ENCODE results near the gene TGM2.

TGM2 gene

DNA sequence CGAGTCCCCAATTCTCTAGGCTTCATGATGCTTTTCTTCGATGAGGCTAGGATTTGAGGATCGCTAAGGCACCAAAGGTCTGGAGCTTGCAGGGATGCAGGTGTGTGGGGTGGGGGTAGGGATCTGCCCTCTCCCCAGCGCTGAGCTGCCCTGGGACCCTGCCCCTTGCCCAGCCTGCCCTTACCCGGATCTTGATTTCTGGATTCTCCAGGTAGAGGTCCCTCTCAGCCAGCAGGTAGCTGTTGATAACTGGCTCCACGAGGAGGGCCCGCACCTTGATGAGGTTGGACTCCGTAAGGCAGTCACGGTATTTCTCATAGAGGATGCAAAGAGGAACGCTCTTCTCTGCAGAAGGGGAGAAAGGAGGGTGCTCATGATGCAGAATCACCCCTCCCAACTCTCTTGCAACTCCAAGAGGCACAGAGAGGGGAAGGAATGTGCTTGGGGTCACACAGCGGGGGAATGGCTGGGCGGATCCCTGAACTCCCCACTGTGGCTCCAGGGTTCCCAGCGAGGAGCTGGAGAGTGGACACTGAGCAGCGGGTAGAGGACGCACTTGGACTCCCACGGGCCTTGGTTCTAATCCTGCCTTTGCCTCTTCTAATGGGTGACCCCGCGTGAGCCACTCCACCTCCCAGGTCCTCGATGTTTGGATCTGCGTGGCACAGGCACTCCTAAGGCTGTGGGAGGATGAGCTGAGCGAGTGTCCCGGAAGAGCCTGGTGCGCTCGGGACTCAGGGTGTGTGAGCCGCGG lies 32.7 kb downstream of the TGM2 start:
- no peak for DNase-seq (ENCODE audit: low read depth)

DNA sequence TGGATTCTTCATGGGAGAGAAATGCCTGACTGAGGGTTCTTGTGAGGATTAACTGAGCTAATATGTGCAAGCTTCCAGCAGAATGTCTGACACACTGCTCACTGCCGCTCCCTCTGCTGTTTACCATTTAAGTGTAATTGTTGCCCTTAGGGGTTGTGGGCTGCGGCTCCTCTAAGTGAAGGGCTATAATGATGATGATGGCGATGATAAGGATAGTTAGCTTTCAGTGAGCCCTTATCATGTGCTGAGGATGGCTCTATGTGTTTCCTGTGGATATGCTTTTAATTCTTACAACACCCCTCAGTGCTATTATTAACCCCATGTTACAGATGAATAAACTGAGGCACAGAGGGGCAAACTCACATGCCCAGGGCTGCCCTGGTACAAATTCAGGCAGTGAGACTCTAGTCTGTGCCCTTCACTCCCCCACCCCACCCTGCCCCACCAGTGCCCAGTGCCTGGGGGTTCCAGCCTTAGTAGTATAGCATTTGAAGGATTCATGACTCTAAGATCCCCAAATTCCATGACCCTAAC lies 33.4 kb downstream of the TGM2 start:
- peak; percentile 83 for DNase-seq (ENCODE audit: low read depth)

DNA sequence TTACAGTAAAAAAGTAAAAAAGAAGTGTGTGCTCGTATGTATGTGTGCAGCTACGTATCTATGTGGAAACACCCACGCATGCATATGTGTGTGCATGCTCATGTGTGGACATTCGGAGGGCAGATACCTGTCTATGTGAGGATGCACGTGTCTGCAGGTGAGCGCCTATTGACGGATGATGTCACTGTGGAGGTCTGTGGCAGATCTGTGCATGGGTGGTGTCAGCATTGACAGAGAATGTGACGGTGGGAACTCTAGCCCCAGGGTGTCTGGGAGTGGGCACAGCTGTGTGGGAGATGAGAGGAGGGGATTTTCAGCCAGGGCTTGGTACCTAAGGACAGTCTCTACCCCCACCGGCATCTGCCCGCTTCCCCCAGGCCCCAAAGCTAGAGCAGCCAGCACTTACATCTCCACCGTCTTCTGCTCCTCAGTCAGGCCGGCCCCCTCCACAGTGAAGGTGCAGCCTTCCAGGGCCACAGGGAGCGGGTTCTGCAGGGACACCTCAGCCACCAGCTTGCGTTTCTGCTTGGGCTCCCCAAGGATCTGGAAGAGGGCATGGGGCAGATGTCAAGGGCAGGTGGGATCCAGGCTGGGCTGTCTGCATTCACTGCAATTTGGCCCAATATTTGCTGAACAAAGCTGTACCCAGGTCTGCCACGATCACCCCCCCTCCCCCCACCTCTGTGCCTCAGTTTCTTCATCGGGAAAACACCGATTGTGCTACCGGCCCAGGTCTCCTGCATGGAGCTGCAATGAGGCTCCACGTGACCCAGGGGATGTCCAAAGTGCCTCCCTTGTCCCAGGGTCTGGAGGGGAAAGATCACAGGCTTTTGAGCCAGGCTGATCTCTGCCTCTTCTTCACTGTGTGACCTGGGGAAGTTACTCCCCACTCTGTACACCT lies 34.1 kb downstream of the TGM2 start:
- no peak for DNase-seq (ENCODE audit: low read depth)

DNA sequence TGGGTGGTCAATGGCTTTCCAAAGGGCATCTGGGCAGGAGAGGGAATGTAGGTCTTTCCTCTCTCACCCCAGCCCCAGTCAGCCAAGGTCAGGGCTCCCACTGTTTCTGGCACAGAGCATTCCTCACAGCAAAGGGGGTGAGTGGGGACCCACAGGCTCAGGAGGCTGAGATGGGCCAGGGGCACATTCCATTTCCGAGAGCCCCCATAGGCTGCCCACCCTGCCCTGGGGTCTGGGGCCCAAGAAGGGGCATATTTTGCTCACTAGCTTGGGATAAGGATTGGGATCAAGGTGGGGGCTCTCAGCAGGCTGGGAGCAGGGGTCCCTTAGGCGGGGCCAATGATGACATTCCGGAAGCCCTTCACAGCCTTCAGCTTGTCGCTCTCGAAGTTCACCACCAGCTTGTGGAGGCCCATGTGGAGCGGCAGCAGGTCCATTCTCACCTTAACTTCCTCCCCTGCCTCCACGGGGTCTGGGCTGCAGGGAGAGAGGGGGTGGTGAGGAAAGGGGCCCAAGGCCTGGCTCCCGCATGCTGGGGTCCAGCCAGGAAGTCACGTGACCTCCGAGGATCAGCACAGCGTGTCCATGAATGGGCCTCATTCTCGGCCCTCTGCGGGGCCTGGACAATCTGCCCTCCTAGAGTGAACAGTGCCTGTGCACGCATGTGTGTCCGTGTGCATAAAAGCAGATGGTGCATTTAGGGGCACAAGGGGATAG lies 35.0 kb downstream of the TGM2 start:
- no peak for DNase-seq (ENCODE audit: low read depth)

DNA sequence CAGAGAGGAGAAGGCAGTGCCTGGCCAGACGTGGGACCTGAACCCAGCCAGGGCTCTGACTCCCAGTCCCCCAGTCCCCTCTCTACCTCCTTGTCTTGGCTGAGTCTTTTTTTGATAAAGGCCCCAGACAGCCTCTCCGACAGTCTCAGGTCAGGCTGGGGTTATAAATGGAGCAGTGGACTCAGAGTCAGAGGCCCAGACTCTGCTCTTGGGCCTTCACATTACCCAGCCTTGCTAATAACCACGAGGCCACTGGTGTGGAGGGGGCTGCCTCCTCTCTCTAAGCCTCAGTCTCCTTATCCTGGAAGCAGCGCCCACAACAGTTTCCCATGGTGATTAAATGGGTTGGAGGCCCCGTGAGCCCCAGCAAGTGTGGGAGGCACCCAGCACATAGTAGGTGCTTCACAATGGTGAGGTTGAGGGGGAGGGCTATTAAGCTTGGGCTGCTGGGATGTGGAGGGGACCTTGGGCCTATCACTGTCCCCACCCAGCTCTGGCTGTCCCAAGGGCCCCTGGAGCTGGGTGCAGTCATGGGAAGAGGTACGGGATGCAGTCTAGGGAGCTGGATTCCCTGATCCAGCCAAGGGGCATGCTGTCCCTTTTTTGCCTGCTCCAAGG lies 35.7 kb downstream of the TGM2 start:
- no peak for DNase-seq (ENCODE audit: low read depth)

DNA sequence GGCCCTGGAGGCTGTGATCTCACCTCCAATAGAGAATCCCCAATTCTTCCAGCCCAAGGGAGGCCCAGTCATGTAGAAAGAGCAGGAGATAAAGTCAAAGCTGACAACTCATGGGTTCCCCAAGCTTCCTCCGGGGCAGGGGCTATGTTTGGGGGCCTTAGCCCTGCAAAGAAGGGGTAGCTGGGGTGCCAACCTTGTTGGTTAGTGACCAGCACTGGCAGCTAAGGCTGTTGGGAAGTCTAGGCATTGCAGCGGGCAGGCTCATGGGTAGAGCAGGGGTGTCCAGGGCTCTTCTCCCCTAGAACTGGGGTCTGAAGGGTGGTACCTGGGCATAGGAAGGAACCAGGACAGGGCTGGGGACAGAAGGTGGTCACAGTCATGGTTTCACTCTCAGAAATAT lies 36.4 kb downstream of the TGM2 start:
- DNase-seq (ENCODE audit: low read depth) = no peak

DNA sequence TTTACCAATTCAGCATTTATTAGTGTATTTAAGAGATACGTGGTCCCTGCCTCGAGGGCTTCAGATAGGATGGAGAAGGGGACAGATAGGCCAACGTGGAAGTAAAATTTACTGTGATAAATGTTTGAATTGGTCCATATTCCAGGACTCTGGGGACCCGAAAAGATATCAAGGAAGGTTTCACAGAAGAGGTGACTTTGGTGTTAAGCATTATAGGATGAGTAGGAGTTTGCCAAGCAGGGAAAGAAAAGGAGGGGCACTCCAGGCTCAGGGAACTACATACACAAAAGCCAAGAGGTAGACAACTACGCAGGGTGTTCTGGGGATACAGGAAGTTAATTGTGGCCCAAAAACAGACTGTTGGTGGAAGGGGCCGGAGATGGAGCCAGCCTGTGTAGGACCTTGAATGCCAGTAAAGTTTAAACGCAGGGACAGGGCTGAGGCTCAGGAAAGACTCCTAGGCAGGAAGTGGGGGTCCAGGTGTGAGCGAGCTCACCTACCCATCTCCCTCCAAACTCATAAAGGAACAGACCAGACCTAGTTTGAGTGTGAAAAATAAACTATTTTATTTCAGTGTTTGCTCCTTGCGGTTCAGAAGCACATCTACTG lies 37.0 kb downstream of the TGM2 start:
- DNase-seq (ENCODE audit: low read depth) = no peak

DNA sequence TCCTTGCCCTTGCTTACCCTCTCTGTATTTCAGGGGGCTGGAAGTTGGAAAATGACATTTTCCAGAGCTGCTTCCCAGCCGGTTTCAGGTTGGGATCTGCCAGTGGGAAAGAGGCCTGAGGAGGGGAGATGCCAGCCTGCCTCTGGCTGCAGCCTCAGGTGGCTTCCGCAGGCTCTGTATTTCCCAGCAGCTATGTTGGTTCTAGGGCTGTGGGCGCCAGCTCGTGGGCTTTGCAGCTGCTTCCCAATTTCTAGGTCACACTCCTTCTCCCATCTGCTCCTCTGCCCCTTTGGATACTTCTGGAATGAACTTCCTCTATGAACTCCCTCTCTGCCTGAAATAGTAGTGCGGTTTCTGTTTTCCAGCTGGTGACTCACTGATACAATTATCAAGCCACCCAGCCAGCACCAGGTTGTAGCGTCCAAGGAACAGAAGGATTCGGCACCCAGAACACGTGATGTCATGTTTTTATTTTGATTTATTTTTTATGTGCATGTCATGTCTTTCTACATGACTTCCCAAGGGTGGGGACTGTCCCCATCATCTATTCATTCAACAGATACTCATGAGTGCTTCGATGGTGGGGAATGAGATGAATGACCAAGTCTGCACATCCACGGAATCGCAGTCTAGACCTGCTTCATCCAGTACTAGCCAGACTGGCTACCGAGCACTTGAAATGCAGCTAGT lies 38.0 kb downstream of the TGM2 start:
- DNase-seq (ENCODE audit: low read depth) = peak; percentile 91

DNA sequence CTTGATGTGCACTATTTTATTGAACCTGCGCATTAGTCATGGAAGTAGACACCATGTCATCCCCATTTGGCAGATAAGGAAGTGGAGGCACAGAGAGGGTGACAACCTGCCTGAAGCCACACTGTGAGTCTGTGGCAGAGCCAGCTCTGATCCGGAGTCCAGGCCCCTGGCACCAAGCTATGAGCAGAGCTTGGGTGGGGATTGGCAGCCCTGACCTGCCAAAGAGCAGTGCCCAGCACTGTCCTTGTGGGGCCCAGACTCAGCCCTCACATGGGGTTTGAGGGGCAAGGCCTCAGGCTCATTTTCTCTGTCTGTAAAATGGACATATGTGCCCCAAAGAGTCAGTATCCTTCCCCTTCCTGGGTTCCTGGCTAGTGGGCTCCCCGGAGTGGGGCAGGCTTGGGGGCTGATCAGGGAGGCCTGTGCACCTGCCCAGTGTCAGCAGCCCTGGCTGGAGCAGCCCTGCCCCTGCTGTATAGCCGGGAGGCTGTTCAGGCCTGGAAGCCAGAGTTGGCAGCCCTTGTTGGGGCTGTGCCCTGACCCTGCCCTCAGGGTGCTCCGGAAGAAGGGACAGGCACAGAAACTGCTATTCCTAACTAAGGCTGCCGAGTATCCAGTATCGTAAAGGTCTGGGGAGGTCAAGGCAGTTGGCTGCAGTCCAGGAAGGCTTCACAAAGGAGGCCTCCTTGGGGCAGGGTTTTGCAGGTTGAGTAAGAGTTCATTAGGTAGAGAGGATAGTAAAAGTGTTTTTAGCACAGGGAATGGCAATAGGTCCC lies 38.7 kb downstream of the TGM2 start:
- no peak for DNase-seq (ENCODE audit: low read depth)

DNA sequence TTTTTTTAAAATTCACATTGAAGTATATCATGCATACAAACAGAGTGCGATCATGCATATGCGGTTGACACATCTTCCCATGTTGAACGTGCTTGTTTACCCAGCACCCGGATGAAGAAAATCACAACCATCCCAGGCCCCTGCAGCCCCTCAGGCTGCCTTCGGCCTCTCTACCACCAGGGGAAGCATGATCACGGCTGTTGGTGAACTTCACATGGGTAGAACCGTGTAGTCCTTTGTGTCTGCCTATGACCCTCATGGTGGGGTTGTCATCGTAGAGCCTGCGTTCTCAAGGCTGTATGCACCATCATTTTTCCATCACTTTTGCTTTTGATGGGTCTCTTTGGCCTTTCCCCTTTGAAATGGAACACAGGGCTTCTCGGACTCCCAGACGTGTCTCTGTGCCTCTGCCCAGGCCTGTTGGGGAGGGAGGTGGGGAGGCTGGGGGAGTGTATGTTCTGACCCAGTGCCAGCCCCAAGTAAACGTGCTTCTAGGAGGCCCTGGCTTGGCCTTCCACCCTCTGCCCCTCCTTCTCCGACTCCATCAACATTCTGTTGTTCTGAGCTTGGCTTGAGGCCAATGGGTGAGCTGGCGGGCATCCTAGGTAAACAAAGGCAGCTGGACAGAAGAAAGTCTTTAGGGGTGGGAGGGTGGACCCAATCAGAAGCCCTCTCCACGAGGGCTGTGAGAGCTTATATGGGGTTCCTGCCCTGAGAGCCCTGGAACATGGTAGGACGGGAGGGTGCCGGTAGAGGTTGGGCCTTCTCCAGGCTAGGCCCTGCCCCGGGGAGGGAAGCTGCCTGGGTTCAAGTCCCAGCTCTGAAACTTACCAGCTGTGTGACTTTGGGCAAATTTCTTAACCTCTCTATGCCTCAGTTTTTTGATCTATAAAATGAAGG lies 39.7 kb downstream of the TGM2 start:
- peak; percentile 60 for DNase-seq (ENCODE audit: low read depth)

DNA sequence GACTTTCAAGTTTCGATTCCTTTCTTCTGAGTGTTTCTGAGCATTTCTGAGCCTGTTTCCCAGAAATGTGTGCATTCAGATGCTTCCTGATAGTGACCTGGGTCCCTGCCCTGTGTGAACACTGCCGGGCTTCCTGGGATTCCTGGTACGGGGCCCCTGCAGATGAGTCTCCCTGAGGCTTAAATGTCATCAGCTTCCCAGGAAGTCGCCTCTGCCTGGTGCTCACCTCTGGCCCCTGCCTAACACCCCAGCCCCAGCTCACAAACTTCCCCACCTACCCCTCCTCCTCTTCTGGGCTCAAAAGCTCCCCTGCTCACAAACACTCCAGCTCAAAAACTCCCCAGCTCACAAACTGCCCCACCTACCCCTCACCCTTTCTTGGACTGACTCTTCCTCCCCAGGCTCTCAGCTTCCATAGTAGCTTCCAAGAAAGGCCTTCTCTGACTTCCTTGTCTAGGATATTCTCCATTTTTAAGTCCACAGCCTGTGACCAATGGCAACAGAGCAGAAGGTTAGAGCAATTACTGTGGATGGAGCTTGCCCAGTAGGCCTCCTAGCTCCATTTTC lies 42.0 kb downstream of the TGM2 start:
- peak; percentile 85 for DNase-seq (ENCODE audit: low read depth)

DNA sequence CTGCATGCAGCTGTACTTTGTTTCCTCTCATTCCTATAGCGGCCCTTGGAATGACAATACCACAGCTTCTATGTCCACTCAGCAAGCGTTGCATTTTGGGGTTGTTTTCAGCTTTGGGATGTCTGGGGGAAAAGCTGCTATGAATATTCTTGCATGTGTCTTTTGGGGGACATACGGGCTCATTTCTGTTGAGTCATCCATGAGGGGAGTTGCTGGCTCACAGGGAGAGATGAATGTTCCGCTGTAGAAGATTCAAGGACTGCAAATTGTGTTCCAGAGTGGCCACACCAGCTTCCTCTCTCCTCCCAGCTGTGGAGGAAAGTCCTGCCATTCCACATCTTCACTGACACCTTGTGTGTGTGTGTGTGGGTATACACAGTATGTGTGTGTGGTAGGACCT lies 43.3 kb downstream of the TGM2 start:
- no peak for DNase-seq (ENCODE audit: low read depth)

DNA sequence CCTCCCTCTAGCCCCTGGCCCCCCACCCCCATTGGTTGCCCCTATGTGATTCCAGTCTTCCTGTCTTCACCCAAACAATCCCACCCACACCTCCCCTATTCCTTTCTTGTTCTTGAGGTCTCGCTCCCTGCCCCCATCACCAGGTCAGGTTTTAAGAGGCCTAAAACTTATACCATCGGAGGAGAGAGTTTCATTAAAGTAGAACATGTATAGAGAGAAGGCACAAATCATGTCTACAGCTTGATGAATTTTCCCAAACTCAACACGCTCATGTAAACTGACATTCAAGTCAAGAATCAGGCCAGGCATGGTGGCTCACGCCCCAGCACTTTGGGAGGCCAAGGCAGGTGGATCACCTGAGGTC lies 44.5 kb downstream of the TGM2 start:
- DNase-seq (ENCODE audit: low read depth) = no peak

DNA sequence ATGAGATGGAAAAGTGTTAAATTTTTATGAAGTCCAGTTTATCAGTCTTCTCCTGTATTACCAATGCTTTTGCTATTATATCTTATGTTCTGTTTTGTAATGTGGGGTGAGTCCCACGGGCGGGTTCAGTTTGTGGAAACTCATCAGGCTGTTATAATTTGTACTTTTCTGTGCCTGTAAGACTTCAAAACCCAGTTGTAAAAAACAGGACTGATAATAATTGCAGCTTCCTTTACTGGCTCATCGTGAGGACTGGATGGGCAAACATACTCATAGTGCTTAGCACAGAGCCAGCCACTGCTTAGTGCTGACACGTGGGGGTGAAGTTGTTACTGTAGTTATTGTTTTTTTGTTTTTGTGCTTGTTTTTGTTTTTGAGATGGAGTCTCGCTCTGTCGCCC lies 45.6 kb downstream of the TGM2 start:
- DNase-seq (ENCODE audit: low read depth) = no peak

DNA sequence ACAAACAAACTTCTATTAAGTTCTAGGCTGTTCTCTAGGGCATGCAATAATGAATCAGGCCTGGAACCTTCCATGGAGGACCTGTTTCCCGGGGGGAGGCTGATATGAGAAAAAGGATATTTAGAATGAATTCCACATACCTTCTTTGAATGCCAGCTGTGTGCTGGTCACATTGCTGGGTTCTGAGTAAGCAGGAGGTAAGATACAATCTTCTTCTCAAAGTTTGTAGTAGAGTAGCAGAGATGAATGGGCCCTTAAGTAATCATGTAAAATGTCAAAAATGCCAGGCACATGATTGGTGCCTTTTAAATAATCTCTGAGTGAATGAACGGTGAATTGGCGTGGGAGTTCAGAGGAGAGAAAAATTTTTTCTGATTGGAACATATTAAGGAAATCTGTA lies 47.4 kb downstream of the TGM2 start:
- peak; percentile 94 for DNase-seq (ENCODE audit: low read depth)

DNA sequence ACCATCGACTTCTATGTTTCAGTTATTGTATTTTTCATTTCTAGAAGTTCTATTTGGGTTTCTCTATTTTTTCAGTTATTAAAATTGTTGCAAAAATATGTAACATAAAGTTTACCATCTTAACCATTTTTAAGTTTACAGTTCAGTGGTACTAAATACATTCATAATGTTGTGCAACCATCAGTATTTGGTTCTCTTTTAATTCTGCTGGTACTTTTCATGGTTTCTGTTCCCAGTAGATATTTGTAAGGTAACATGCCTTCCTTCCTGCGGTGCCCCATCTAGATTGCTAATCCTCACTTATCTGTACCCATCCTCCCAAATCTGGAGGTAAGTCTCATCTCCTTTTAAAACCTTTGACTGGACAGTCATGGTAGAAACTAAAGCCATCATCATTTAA lies 47.9 kb downstream of the TGM2 start:
- DNase-seq (ENCODE audit: low read depth) = no peak

DNA sequence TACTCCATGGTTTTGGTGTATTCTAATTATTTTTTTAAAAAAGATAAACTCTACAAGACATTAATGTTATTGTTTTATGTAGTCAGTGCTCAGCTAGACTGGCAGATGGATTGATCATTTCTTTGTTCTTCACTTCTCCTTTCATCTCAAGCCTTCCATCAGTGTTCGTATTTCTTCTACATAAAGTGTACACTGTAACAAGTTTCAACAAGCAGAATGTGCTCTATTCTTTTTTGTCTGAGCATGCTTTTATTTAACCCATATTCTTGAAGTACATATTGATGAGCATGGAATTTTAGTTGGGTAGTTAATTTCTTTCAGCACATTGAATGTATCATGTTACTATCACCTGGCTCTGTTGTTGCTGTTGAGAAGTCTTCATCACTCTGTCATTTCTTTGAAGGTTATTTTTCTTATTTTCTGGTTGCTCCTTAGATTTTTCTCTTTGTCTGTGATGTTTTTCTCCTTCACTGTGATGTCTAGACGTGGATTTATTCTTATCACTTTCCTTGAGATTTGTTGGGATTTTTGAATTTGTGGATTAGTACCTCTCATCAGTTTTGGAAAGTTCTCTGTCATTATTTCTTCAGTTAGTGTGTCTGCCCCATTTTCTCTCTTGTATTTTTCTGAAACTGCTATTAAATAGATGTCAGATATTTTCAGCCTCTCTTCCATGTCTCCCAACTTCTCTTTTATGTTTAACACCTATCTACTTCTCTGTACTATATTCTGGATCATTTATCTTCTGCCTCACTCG lies 48.5 kb downstream of the TGM2 start:
- DNase-seq (ENCODE audit: low read depth) = no peak

DNA sequence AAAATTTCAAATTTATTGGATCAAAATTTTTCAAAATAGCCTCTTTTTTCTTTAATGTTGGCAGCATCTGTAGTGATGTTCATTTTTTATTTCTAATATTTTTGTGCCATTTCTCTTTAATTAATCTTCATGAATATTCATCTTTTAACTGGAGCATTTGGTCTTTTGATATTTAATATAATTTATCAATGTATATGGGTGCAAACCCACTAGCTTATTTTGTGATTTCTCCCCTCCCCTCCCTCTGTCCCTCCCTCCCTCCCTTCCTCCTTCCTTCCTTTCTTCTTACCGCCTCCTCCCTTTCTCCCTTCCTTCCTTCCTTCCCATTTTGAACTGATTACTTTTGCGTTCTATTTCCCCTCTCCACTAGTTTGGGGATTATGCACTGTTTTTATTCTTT lies 49.2 kb downstream of the TGM2 start:
- no peak for DNase-seq (ENCODE audit: low read depth)

Measured in EH (cell line).